DMS 273 (cell line): ENCODE measurements around the gene RCSD1.
"Not testable (repeated sequence)": the region's sequence is repeated elsewhere in the genome, so short reads cannot be mapped to it uniquely, and the experiment has no call there.

Experiments used
- DNase-seq: peaks from one replicate; lab custom pipeline; 2025; ENCODE audit not compliant: unreplicated experiment; lab: John Stamatoyannopoulos, UW

RCSD1 gene

GRCh38 chr1:167629681-167630567, at the start of gene RCSD1:
Gene RCSD1 (plus strand): TSS chr1:167630232. CDS start chr1:167630424, 192 bp downstream.
- DNase-seq: peak; percentile 63

- DNase-seq: no peak
Measured at GRCh38 chr1:167582064-167582463, 48.0 kb upstream of the RCSD1 start.

GRCh38 chr1:167582722-167583121, 47.3 kb upstream of the RCSD1 start:
- DNase-seq: no peak

DNA sequence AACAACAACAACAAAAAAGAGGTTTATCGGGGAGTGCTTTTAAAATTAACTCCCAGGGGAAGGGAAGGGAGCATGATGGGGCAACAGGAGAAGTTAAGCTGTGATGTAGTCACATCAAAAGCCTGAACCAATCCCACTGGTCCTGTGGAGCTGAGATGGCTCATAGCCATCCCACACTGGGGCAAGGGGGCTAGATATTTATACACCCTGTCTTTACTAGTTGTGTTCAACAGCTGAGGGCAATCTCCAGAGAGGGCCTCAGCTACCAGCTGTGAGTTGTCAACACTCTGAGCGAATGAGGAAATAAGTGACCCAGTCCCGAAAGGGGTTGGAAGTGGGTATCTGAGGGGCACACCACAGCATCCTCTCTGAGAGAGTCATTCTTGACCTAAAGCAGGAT, 45.5 kb upstream of the RCSD1 start:
- no peak for DNase-seq

DNA sequence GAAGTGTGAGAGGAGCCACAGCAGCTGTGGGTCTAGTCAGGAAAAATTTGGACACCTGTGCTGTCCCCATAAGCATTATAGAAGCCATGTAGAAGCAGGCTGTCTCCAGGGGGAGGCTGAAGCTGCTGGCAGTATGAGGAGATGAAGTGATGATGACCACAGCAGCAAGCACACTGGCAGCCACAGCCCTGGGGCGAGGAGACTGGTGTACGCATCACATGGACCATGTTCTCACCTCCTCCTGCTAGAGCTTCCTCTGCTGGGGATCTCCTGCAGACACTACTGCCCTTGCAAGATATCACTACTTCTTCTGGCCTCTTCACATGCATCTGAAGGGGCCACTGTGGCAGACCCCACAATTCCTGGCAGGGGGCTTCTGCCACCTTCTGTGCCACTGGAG, 42.7 kb upstream of the RCSD1 start:
- no peak for DNase-seq

GRCh38 chr1:167587872-167588271, 42.2 kb upstream of the RCSD1 start:
- no peak for DNase-seq

DNA sequence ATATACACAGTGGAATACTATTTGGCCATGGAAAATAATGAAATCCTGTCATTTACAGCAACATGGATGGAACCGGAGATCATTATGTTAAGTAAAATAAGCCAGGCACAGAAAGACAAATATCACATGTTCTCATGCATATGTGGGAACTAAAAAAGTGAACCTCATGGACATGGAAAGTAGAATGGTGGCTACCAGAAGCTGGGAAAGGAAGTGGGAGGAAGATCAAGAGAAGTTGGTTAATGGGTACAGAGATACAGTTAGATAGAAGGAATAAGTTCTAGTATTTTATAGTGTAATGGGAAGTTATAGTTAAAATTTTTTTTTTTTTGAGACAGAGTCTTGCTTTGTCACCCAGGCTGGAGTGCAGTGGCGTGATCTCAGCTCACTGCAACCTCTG, 41.7 kb upstream of the RCSD1 start:
- DNase-seq: no peak

GRCh38 chr1:167592475-167592874, 37.6 kb upstream of the RCSD1 start:
- DNase-seq: no peak

DNA sequence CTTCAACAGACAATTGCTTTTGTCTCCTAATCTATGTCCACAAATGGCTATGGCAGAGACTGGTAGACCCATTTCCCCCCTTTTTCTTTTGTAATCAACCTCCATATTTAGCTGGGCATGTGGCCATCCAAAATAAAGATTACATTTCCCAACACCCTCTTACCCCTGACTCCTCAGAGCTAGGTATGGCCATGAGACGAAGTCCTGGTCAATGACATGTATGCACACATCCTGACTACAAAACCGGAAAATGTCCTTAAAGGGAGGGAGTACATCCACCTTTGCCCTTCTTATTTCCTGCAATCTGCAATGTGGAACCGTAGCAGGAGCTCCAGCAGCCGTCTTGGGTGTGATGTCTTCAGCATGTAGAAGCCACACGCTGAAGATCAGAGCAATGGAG, 36.2 kb upstream of the RCSD1 start:
- no peak for DNase-seq

- DNase-seq: peak; percentile 24
Measured at GRCh38 chr1:167594822-167595221, 35.2 kb upstream of the RCSD1 start.

GRCh38 chr1:167599957-167600581, 30.0 kb upstream of the RCSD1 start:
- peak; percentile 52 for DNase-seq

DNA sequence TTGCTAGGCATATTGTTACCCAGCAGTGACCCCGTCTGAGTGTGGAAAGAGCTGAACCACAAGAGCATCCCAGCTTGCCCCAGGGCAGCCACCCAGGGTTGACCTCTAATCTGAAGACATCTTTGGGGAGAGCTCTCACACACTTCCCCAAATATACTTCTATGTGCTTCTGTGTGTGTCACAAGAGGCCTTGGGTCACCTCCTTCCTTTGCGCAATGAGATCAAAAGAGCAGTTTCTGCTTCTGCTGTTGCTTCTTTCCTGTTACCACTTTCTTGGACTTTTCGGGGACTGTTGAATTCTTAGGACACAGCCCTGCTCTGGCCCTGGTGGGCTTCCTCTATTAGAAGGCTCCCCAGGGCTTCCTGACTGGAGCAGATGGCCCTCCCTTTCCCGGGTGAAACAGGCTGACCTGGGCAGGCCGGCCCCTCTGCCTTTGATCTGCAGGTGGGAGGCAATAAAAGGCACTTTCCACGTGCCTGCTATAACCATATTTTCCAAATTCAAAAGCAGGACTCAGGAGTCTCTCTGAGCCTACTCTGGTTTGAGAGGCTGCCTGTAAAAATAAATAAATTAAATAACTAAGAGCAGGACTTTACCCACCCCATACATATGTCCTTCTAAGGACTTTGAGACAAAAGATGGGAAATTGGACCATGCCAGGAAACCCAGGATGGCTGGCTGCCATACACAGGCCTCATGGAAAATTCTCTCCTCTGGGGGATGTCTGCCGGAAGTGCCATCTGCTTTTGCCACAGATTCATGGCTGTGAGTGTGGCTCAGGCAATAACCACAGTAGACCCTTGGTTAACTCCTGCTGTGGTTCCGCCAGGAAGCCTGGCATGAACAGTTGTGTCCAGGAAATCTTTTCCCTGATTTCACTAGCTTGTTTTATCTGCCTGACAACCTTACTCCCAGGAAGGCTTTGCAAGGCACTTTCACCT, 28.3 kb upstream of the RCSD1 start:
- DNase-seq: peak; percentile 63

DNA sequence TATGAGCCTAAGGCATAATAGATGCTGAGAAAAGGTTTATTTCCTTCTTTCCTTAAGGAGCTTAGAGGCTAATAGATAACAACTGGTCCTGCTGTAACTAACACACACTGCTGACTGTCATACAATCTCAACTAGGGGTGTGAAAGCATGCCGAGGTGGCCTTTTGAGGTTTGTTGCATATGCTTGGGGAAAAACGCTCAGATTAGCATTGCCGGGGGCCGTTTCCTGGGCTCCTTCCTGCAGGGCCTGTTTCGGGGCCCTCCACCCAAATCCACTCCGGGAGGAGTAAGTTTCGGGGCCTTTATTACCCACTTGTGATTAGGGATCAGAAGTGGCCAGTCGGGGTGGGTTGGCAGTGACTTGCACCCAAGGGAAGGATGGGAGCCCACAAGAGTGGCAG, 27.2 kb upstream of the RCSD1 start:
- no peak for DNase-seq

DNA sequence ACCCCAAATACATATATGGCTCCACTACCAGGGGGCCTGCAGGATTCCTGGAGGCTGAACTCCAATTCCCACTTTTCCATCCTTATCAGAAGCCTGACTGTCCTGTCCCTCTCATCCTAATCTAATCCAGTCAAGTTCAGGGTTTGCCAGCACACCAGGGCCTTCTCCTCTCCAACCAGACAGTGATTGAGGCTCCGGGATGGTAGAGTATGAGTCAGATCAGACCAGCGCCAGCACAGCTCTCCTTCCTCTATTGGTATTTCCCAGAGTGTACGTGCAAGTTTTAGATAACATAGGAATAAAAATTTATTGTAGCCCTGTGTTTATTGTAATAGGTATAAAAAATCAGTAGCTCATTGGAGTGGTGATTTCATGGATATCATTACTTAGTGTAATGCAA, 24.5 kb upstream of the RCSD1 start:
- no peak for DNase-seq

- DNase-seq: no peak
Measured at GRCh38 chr1:167611983-167612382, 18.0 kb upstream of the RCSD1 start.

DNA sequence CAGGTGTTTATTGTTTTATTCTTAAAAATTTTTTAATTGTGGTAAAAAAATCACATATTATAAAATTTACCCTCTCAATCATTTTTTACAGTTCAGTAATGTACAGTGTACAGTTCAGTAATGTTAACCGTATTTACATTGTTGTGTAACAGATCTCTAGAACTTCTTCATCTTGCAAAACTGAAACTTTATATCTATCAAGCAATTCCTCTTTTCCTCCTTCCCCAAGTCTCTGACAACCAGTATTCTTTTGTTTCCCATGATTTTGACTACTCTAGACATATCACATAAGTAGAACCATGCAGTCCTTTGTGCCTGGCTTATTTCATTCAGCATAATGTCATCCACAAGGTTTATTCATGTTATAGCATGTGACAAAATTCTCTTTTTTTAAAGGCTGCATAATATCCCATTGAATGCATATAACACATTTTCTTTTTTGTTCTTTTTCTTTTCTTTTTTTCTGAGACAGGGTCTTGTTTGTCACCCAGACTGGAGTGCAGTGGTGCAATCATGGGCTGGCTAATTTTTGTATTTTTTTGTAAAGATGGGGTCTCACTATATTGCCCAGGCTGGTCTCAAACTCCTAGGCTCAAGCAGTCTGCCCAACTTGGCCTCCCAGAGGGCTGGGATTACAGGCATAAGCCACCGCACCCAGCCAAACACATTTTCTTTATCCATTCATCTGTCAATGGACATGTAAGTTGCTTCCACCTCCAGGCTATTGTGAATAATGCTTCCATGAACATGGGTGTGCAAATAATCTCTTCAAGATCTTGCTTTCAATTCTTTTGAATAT, 17.2 kb upstream of the RCSD1 start:
- no peak for DNase-seq

DNA sequence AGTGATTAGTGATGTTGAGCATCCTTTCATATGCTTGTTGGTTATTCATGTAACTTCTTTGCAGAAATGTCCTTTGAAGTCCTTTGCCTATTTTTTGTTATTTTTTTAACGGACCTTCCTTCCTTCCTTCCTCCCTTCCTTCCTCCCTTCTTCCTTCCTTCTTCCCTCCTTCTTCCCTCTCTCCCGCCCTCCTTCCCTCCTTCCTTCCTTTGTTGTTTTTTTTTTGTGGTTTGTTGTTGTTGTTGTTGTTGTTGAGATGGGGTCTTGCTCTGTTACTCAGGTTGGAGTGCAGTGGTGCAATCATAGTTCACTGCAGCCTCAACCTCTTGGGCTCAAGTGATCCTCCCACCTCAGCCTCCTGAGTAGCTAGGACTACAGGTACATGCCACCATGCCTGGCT, 16.0 kb upstream of the RCSD1 start:
- DNase-seq: not testable (repeated sequence)

- no peak for DNase-seq
Measured at GRCh38 chr1:167614851-167615250, 15.2 kb upstream of the RCSD1 start.

GRCh38 chr1:167616521-167616920, 13.5 kb upstream of the RCSD1 start:
- no peak for DNase-seq
